Activated CD4-positive, alpha-beta T cell treated with anti-CD3 and anti-CD28 coated beads for 36 hours (primary cell): ENCODE measurements around the gene SELENOK. TPM values are rescaled to one million over a fixed set of nuclear protein-coding genes. Genes with fewer than 3 reads are reported as not detected.

Source experiments
- ATAC-seq: fragments of 200-7000 bp; cut with Tn5 transposase; one replicate; pipeline ENCODE4 v1.10.0; 2021; ENCODE audit warnings: mild to moderate bottlenecking, moderate library complexity
- CTCF ChIA-PET: fragments of 350-600 bp; sonication (Branson Sonifier 250); formaldehyde crosslinking; loops from one replicate; lab custom pipeline; 2021; ENCODE audit warnings: antibody characterized with exemption; lab: Charles Lee
- POLR2A ChIA-PET: fragments of 350-600 bp; sonication (Branson Sonifier 250); formaldehyde crosslinking; loops from one replicate; lab custom pipeline; 2021; ENCODE audit warnings: antibody characterized with exemption, inconsistent platforms; lab: Charles Lee
- DNase-seq: peaks from one replicate; pipeline ENCODE4 v3.0.0-alpha.2; 2020
- H3K27ac Mint-ChIP-seq: one replicate; pipeline ENCODE4 v1.8.0; 2021; ENCODE audit warnings: mixed read lengths
- H3K27me3 Mint-ChIP-seq: one replicate; pipeline ENCODE4 v1.8.0; 2021; ENCODE audit warnings: mixed read lengths
- H3K36me3 Mint-ChIP-seq: one replicate; pipeline ENCODE4 v1.8.0; 2021; ENCODE audit warnings: low read depth, mixed read lengths
- H3K4me1 Mint-ChIP-seq: one replicate; pipeline ENCODE4 v1.8.0; 2021; ENCODE audit warnings: mixed read lengths
- H3K4me3 Mint-ChIP-seq: one replicate; pipeline ENCODE4 v1.8.0; 2021; ENCODE audit warnings: mild to moderate bottlenecking, moderate library complexity, mixed read lengths
- H3K9me3 Mint-ChIP-seq: one replicate; pipeline ENCODE4 v1.8.0; 2021; ENCODE audit warnings: low read depth, mixed read lengths
- intact Hi-C, 2 experiments: fragments of 100-400 bp; cut with DNase I in 1 of 2; cut with micrococcal nuclease in 1 of 2; formaldehyde crosslinking; loops; one replicate each; pipeline versions ENCODE4 v1.14.2 to v1.15.1; 2022 to 2024; cut with DNase I, micrococcal nuclease
- total RNA-seq, 2 experiments: library from RNA; stranded (reverse); gene quantifications; one replicate each; pipeline ENCODE4 v1.2.3, GENCODE V29; 2021

SELENOK gene
- total RNA-seq, 2 experiments from 2014 or later = 31.6 to 45.1 TPM

DNA sequence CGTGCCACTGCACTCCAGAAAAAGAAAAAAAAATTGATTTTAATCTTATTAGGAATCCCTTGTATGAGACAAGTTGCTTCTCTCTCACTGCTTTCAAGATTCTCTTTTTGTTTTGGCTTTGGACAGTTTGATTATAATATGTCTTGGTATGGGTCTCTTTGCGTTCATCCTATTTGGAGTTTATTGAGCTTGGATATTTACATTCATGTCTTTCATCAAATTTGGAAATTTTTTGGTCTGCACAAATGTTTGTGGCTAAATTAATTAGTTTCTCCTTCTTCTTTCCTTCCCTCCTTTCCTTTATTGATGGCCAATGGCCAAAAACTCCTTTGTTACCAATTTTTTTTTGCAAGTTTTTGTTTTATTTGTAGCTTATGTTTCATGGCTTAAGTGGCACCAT lies 28.1 kb upstream of the SELENOK start:
- peaks cover 30% of the 10 kb centered on the region for H3K27me3 Mint-ChIP-seq
- CTCF ChIA-PET = no interaction called here
- DNase-seq (no peak), ATAC-seq (no peak)
- no peaks in the 10 kb centered on the region for H3K36me3 Mint-ChIP-seq
- H3K27ac Mint-ChIP-seq = no peak overlapping the region
- no peak overlapping the region for H3K4me3 Mint-ChIP-seq
- POLR2A ChIA-PET = no interaction called here
- peaks cover 7% of the 10 kb centered on the region for H3K9me3 Mint-ChIP-seq
- no peaks in the 10 kb centered on the region for H3K4me1 Mint-ChIP-seq
- intact Hi-C loops = no loop called here

- intact Hi-C loops = no loop called here
- ATAC-seq = no peak
- ChIA-PET POLR2A (no interaction called here), CTCF (no interaction called here)
- Mint-ChIP-seq H3K36me3 (no peaks in the 10 kb centered on the region), H3K4me1 (no peaks in the 10 kb centered on the region), H3K27ac (no peak overlapping the region), H3K27me3 (peaks cover 39% of the 10 kb centered on the region), H3K4me3 (no peak overlapping the region), H3K9me3 (no peaks in the 10 kb centered on the region)
- no peak for DNase-seq
Measured at GRCh38 chr3:53913401-53913800, 21.7 kb upstream of the SELENOK start.

DNA sequence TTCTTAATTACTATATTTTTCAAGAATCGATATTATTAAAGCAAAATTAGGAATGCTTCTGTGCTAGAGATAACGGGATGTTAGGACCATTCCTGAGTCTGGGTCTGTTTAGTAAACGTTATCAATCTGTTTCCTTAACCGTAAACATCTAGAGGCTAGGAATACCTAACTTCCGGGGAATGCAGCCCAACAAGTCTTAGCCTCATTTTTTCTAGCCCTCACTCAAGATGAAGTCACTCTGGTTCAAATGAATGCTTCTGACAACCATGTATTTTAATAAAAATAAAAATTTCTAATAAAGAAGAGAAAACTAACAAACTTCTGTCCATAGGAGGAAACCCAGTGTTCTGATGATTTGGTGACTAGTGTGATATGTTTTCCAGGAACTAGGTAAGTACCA lies 11.1 kb upstream of the SELENOK start:
- no peak overlapping the region for H3K4me3 Mint-ChIP-seq
- peaks cover 30% of the 10 kb centered on the region for H3K27me3 Mint-ChIP-seq
- H3K4me1 Mint-ChIP-seq = no peaks in the 10 kb centered on the region
- H3K36me3 Mint-ChIP-seq = peaks cover 3% of the 10 kb centered on the region
- ATAC-seq (no peak), DNase-seq (no peak)
- ChIA-PET CTCF (no interaction called here), POLR2A (no interaction called here)
- intact Hi-C loops = no loop called here
- no peak overlapping the region for H3K27ac Mint-ChIP-seq
- H3K9me3 Mint-ChIP-seq = peaks cover 6% of the 10 kb centered on the region

DNA sequence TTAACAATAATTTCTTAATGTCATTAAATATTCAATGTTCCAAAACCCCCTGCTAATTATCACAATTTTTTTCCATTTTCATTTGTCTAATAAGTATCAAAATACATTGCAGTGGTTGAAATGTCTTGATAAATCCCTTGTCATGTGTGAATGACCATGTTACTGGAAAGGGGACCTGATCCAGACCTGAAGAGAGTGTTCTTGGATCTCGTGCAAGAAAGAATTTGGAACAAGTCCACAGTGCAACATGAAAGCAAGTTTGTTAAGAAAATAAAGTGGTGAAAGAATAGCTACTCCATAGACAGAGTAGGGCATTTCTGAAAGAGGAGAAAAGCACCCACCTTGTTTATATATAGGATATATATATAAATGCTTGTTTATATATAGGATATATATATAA lies 10.4 kb upstream of the SELENOK start:
- Mint-ChIP-seq H3K27me3 (peaks cover 32% of the 10 kb centered on the region), H3K36me3 (peaks cover 3% of the 10 kb centered on the region), H3K4me1 (no peaks in the 10 kb centered on the region), H3K9me3 (peaks cover 6% of the 10 kb centered on the region), H3K27ac (no peak overlapping the region), H3K4me3 (no peak overlapping the region)
- CTCF ChIA-PET = no interaction called here
- POLR2A ChIA-PET = no interaction called here
- no peak for ATAC-seq
- DNase-seq = no peak
- intact Hi-C loops = no loop called here

- intact Hi-C loops = no loop called here
- Mint-ChIP-seq H3K9me3 (no peaks in the 10 kb centered on the region), H3K36me3 (no peaks in the 10 kb centered on the region), H3K27me3 (peaks cover 25% of the 10 kb centered on the region), H3K4me3 (no peak overlapping the region), H3K4me1 (no peaks in the 10 kb centered on the region), H3K27ac (no peak overlapping the region)
- ChIA-PET CTCF (interaction anchor here (0.5 to 1.2 kb wide), 3 partner anchors 9 to 18 kb away, joined by 3 to 6 read pairs (median 4); partner anchors contain the start of gene SELENOK), POLR2A (no interaction called here)
- ATAC-seq = no peak
- DNase-seq = no peak
Measured at GRCh38 chr3:53900666-53901331, 9.1 kb upstream of the SELENOK start.

DNA sequence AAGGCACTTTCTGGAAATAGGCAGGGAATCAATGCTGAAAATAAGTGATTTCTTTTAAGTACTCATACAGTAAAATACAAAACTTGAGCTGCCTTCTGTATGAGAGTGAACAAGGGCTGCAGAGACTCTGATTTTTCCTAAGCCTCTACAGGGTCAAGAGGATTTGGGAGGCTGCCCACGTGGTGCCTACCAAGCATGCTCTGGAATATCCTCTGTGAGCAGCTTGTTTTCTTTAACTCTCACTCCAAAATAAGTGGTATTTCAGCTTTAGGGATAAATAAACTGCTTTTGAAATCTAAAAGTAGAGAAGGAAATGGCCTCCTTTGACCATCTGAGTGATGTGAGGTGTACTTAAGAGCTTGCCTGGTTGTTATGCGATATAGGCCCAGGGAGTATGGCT lies 8.1 kb upstream of the SELENOK start:
- POLR2A ChIA-PET = no interaction called here
- intact Hi-C loops = no loop called here
- Mint-ChIP-seq H3K36me3 (no peaks in the 10 kb centered on the region), H3K27ac (no peak overlapping the region), H3K9me3 (no peaks in the 10 kb centered on the region), H3K27me3 (peaks cover 21% of the 10 kb centered on the region), H3K4me3 (no peak overlapping the region), H3K4me1 (no peaks in the 10 kb centered on the region)
- CTCF ChIA-PET = interaction anchor here (1.0 to 1.2 kb wide), 2 partner anchors 8 to 11 kb away, joined by 3 to 4 read pairs; partner anchors contain the start of gene SELENOK
- no peak for ATAC-seq
- DNase-seq = no peak

DNA sequence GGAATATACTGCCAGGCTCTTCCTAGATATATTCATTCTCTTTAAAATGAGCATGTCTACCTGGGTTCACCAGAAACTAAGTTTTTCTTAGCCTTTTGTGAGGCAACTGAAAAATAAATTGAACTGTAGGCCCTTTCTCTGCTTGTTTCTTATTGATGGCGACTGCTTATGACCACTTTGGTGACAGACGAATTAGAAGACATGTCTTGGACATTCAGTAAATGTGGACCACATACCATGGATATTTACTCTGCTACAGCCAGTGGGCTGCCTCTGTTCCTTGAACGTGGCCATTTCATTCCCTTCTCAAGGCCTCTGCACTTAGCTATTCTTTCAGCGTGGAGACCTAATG lies 603 bp upstream of the SELENOK start:
- Mint-ChIP-seq H3K4me3 (peak overlapping the region; percentile 85), H3K27ac (peak overlapping the region; percentile 95), H3K27me3 (peaks cover 9% of the 10 kb centered on the region), H3K4me1 (peaks cover 43% of the 10 kb centered on the region), H3K36me3 (peaks cover 25% of the 10 kb centered on the region), H3K9me3 (no peaks in the 10 kb centered on the region)
- no peak for ATAC-seq
- ChIA-PET POLR2A (interaction anchor here (1.2 kb wide), 1 partner anchor 545 kb away, joined by 7 read pairs; the partner anchor contains the start of gene DCP1A), CTCF (interaction anchor here (0.6 to 1.4 kb wide), 3 partner anchors 8 to 142 kb away, joined by 3 to 5 read pairs (median 4); no protein-coding TSS in a partner anchor)
- DNase-seq = no peak
- intact Hi-C loops = loop anchor here in 1 of 2 experiments (5.0 kb wide), 1 partner anchor 635 kb away; the partner anchor contains the start of gene TKT

DNA sequence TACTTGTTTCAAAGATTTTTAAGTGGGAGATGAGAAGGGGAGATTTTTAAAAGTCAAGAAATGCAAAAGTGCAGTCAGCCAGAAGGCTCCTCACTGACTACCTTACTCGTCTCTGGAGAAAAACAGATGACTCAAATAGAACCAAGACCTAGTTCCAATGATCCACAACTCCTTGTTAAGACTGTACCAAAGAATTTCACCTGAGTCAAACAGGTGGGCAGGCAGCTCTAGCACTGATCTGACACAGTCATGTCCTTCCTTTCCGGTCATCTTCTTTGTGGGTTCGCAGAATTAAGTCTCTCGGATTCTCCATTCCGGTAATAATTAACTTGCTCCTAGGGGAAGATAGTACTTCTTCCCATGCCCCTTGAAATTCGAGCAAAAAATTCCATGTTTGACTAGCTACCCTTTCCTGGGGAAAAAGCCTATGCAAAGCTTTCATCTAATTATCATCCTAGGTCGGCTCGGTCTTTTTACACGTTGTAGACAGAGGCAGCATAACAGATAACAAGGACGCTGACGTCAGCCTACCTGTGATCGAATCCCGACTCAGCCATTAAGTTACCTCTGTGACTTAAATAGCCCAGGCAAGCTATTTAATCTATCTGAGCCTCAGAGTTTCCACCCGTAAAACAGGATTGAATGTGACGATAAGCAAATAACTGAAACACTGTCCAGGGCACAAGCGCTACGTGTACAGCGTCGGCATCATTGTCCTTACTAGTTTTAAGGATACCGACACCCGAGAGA lies 758 bp downstream of the SELENOK start:
- CTCF ChIA-PET = no interaction called here
- POLR2A ChIA-PET = interaction anchor here (1.0 to 1.3 kb wide), 2 partner anchors 9 to 11 kb away, joined by 3 to 5 read pairs; partner anchors contain the start of gene ACTR8
- Mint-ChIP-seq H3K4me3 (peak overlapping the region; percentile 85), H3K4me1 (peaks cover 50% of the 10 kb centered on the region), H3K27me3 (peaks cover 3% of the 10 kb centered on the region), H3K9me3 (no peaks in the 10 kb centered on the region), H3K36me3 (peaks cover 33% of the 10 kb centered on the region), H3K27ac (peak overlapping the region; percentile 95)
- ATAC-seq (peak; percentile 28), DNase-seq (peak; percentile 73)
- intact Hi-C loops = loop anchor here (1.0 to 5.0 kb wide), 5 partner anchors 9 to 634 kb away; partner anchors contain the start of genes ACTR8 (in 2 of the 2), DCP1A (in 2 of the 2) and TKT (in 2 of the 2)

GRCh38 chr3:53888232-53888631 lies 3.4 kb downstream of the SELENOK start:
- ChIA-PET POLR2A (no interaction called here), CTCF (interaction anchor here (0.5 kb wide), 1 partner anchor 541 kb away, joined by 3 read pairs; the partner anchor contains the start of gene DCP1A)
- no peak for DNase-seq
- Mint-ChIP-seq H3K27ac (no peak overlapping the region), H3K4me1 (peaks cover 50% of the 10 kb centered on the region), H3K4me3 (no peak overlapping the region), H3K36me3 (peaks cover 38% of the 10 kb centered on the region), H3K9me3 (no peaks in the 10 kb centered on the region), H3K27me3 (no peaks in the 10 kb centered on the region)
- intact Hi-C loops = loop anchor here in 1 of 2 experiments (10.0 kb wide), 4 partner anchors 753 to 1203 kb away; partner anchors contain the start of genes GNL3, PBRM1, RFT1 and SFMBT1
- no peak for ATAC-seq

- POLR2A ChIA-PET = no interaction called here
- ATAC-seq (no peak), DNase-seq (no peak)
- Mint-ChIP-seq H3K4me3 (no peak overlapping the region), H3K4me1 (peaks cover 51% of the 10 kb centered on the region), H3K36me3 (peaks cover 41% of the 10 kb centered on the region), H3K27ac (peak overlapping the region; percentile 49), H3K27me3 (no peaks in the 10 kb centered on the region), H3K9me3 (no peaks in the 10 kb centered on the region)
- intact Hi-C loops = loop anchor here in 1 of 2 experiments (10.0 kb wide), 4 partner anchors 753 to 1203 kb away; partner anchors contain the start of genes GNL3, PBRM1, RFT1 and SFMBT1
- CTCF ChIA-PET = interaction anchor here (0.5 to 0.6 kb wide), 2 partner anchors 104 to 540 kb away, joined by 3 read pairs; partner anchors contain the start of gene DCP1A
Measured at GRCh38 chr3:53887446-53887845, 4.2 kb downstream of the SELENOK start.

- no peaks in the 10 kb centered on the region for H3K9me3 Mint-ChIP-seq
- no peak overlapping the region for H3K4me3 Mint-ChIP-seq
- ChIA-PET CTCF (no interaction called here), POLR2A (no interaction called here)
- ATAC-seq (no peak), DNase-seq (no peak)
- peaks cover 40% of the 10 kb centered on the region for H3K36me3 Mint-ChIP-seq
- H3K4me1 Mint-ChIP-seq = peaks cover 49% of the 10 kb centered on the region
- intact Hi-C loops = loop anchor here in 1 of 2 experiments (10.0 kb wide), 4 partner anchors 750 to 1200 kb away; partner anchors contain the start of genes GNL3, PBRM1, RFT1 and SFMBT1
- H3K27me3 Mint-ChIP-seq = no peaks in the 10 kb centered on the region
- no peak overlapping the region for H3K27ac Mint-ChIP-seq
Measured at GRCh38 chr3:53885239-53885638, 6.4 kb downstream of the SELENOK start.
